Hindlimb muscle (tissue), 1 donor: ENCODE results near the gene WIPI1. TPM values are rescaled to one million over a fixed set of nuclear protein-coding genes. Genes with fewer than 3 reads are reported as not detected.
"Not testable (repeated sequence)": the region's sequence is repeated elsewhere in the genome, so short reads cannot be mapped to it uniquely, and the experiment has no call there.

ENCODE experiments used
- DNase-seq: peaks from one replicate; pipeline ENCODE4 v3.0.0-alpha.2; 2013
- polyA plus RNA-seq: library from polyadenylated mRNA; unstranded; fragments of 120-200 nt; gene quantifications from one replicate; pipeline ENCODE4 v1.2.1, GENCODE V29; 2013; ENCODE audit not compliant: insufficient read length

The WIPI1 gene
- 39.4 TPM for polyA plus RNA-seq

- DNase-seq, result no peak
Observed at GRCh38 chr17:68457168-68457538, at the start of gene WIPI1. TSS of gene WIPI1 (minus strand) at chr17:68457496. CDS start at chr17:68457421, 75 bp downstream.

- no peak for DNase-seq
Observed at GRCh38 chr17:68505951-68506350, 48.7 kb upstream of the WIPI1 start.

- no peak for DNase-seq
Observed at GRCh38 chr17:68501074-68501473, 43.8 kb upstream of the WIPI1 start.

DNA sequence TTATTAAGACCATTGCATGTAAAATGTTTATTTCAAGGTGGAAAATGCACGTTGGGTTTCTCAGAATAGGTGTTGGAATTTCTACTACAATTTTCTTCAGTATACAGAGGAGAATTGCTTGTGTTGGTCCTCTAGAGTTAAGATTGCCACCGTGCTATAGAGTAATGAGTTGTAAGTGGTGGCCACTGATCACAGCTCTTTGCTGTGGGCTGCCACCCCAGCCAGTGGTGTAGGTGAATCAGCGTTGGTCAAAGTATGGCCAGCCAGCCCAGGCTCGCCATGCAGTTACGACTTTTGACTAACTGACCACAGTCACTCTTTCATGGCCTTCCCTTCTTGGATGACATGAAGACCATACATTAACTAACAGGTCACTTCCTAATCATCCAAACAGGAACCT, 42.3 kb upstream of the WIPI1 start:
- DNase-seq, result no peak

GRCh38 chr17:68498479-68499326, 41.4 kb upstream of the WIPI1 start:
- no peak for DNase-seq

- peak; percentile 36 for DNase-seq
Observed at GRCh38 chr17:68497885-68498319, 40.6 kb upstream of the WIPI1 start.

- DNase-seq, result no peak
Observed at GRCh38 chr17:68495081-68495480, 37.8 kb upstream of the WIPI1 start.

GRCh38 chr17:68492394-68493054, 35.2 kb upstream of the WIPI1 start:
- DNase-seq, result not testable (repeated sequence)

DNA sequence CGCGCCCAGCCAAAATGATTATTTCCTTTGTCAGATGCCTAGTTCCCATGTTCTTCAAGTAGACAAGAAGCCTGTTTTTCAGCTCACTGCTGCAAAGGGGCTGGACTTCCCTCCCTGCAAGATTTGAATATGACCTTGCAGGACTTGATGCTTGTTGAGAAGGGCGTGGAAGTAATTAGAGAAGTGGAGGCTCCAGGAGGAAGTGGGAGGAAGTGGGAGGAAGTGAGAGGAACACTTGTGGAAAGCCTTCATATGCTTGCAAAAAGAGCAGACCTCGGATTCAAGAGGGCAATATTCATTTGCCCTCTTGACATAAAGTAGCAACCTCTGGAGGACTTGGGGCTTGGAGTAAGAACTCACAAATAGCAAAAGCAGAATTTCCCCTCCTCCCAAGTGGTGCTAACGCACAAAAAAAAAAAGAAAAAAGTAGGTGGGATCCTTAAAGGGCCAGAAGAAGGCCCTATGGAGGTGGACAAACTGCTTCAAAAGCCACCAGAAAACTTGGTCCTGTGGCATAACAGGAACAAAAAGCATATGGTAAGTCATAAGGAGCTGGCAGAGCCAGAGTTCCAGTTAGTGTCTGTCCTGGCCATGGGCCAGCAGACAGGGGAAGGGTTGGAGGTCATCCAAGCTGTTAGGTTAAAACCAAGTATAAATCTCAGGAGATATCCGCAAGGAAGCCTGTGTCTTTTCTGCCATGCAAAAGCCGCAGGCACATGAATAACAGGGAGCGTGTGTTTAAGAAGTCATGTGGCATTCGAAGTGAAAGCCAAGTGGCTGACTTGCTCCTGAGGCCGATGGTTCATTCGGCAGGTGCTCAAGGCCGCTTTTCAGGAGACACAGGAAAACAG, 34.3 kb upstream of the WIPI1 start:
- DNase-seq, result no peak

DNA sequence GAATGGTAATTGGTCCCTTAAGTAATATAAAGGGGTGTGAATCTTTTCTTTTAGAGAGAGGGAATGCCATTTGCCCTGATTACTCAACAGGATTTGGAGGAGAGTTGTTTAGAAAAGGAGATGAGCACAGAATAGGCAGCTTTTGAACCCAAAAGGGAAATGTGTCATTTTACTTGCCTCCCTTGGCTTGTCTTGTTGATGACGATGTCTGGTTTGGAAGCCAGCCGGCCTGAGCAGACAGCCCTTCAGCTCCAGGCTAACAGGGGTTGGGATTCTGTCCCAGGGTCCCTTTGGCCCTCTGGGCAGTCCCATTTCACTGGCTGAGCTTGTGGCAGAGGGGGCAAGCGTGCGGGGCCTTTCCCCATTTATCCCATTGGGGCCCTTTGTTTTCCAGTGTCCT, 32.6 kb upstream of the WIPI1 start:
- no peak for DNase-seq

DNA sequence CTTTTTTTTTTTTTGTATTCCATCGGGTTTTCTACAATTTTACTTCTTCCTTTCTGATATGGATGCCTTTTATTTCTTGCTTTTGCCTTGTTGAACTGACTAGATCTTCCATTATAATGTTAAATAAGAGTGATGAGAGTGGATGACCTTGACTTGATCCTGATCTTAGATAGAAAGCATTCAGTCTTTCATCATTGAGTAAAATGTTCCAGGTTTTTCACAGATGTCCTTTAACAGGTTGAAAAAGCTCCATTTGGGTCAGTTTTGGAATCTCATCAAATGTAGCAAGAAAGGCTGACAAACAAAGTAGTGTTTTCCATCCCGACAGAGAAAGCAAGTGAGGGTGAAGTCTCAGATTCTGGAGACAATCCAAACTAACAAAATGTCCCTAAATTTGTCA, 27.2 kb upstream of the WIPI1 start:
- DNase-seq, result no peak

GRCh38 chr17:68482576-68483041, 25.3 kb upstream of the WIPI1 start:
- no peak for DNase-seq

GRCh38 chr17:68480885-68481284, 23.6 kb upstream of the WIPI1 start:
- no peak for DNase-seq

GRCh38 chr17:68470961-68471360, 13.7 kb upstream of the WIPI1 start:
- DNase-seq, result no peak

- no peak for DNase-seq
Observed at GRCh38 chr17:68468788-68469187, 11.5 kb upstream of the WIPI1 start.

DNA sequence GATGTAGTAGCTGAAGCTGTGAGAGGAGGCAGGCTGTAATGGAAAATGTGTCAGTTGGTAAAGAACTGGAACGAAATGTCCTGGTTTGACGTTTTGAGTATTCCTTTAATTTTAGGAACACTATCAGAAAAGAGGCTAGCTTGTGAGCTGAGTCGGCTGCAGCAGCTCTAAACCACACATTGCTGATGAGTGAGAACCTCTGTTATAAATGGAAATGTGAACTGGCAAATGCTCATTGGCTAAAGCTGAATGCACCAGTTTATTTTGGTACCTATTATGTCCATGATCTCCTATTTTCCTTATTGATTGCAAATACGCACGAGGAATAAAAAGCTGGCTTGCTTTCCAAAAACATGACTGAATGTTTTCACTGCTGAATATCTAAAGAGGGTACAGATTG, 11.0 kb upstream of the WIPI1 start:
- no peak for DNase-seq

GRCh38 chr17:68463211-68464019, 6.1 kb upstream of the WIPI1 start:
- DNase-seq, result no peak

GRCh38 chr17:68462381-68463210, 5.3 kb upstream of the WIPI1 start:
- peak; percentile 80 for DNase-seq

DNA sequence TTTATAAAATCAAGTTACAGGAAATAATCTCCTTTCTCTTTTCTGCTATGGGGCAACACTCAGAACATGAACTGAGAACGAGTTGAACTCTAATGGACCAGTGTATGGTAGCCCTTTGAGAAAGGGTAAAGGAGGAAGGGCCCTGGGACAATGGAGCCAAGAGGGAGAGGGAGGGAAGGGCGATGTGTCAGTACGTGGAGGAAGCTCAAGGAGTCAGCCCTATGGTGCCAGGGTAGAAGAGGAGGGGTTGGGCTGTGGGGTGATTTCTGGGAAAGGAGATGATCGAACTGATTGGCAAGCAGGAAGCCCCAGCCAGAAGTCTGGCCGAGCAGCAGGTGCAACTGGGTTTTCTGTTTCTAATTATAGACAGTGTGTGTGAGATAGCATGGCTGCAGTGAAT, 4.3 kb upstream of the WIPI1 start:
- DNase-seq, result no peak

GRCh38 chr17:68461122-68461539, 3.8 kb upstream of the WIPI1 start:
- DNase-seq, result no peak

GRCh38 chr17:68460715-68461114, 3.4 kb upstream of the WIPI1 start:
- no peak for DNase-seq
